Psoas muscle (tissue), 8 donors: ENCODE measurements around the gene CD59. TPM values are rescaled to one million over a fixed set of nuclear protein-coding genes. Genes with fewer than 3 reads are reported as not detected.
A peak's percentile ranks its signal among the peaks of the same experiment; 100 is the strongest.

ENCODE experiments used
- ATAC-seq, 4 donors: fragments of 200-7000 bp; cut with Tn5 transposase; one replicate each; pipeline ENCODE4 v1.9.1; 2020; ENCODE audit warnings: moderate library complexity in 3 of 4, mild to moderate bottlenecking in 2 of 4
- DNase-seq, 2 donors: peaks; one replicate each; pipeline ENCODE4 v3.0.0-alpha.2; 2020
- H3K27ac ChIP-seq: fragments of 200-600 bp; one replicate; pipeline ENCODE4 v1.8.0; 2022
- H3K27me3 ChIP-seq, 3 donors: fragments of 200-600 bp in 1 of 3; one replicate each; pipeline versions ENCODE4 v1.6.1 to v1.8.0; 2013 to 2022; ENCODE audit warnings: low read length in 2 of 3, mild to moderate bottlenecking in 2 of 3, moderate library complexity in 1 of 3; ENCODE audit not compliant: insufficient read depth in 3 of 3
- H3K36me3 ChIP-seq, 2 donors: fragments of 200-600 bp in 1 of 2; one replicate each; pipeline versions ENCODE4 v1.6.1 to v1.8.0; 2013 to 2022; ENCODE audit warnings: low read depth in 1 of 2, mild to moderate bottlenecking in 1 of 2, moderate library complexity in 1 of 2; ENCODE audit not compliant: insufficient read depth in 1 of 2
- H3K4me1 ChIP-seq: fragments of 200-600 bp; one replicate; pipeline ENCODE4 v1.8.0; 2022
- H3K4me3 ChIP-seq: fragments of 200-600 bp; one replicate; pipeline ENCODE4 v1.8.0; 2022; ENCODE audit warnings: mild to moderate bottlenecking
- H3K9me3 ChIP-seq: fragments of 200-600 bp; one replicate; pipeline ENCODE4 v1.8.0; 2022
- CTCF ChIP-seq: fragments of 200-600 bp; IDR thresholded peaks from one replicate; pipeline ENCODE4 v1.8.0; 2022; ENCODE audit warnings: antibody characterized with exemption
- WGBS, 3 donors: extraction: QIAGEN DNeasy Blood & Tissue Kit; methylation state at CpG; one replicate each; pipeline versions ENCODE4 v1.1.6 to v1.1.7; 2013; 5-methylcytosine and 5-hydroxymethylcytosine counted together
- intact Hi-C, 2 donors: fragments of 100-400 bp; cut with DNase I; formaldehyde crosslinking; loops; one replicate each; pipeline versions ENCODE4 v1.11.0 to v1.14.2; 2022
- polyA plus RNA-seq, 3 donors: library from polyadenylated mRNA; stranded (reverse); fragments of 200-250 nt; gene quantifications; one replicate each; pipeline ENCODE4 v1.2.3, GENCODE V29; 2013
- total RNA-seq, 4 donors: library from RNA; stranded (reverse); fragmentation: NEBNext Ultra II Directional in 2 of 4; extraction: Animal tissue kit (Norgen Biotek cat#: 25700) in 2 of 4; gene quantifications; one replicate each; pipeline versions ENCODE4 v1.2.1 to v1.2.4, GENCODE V29; 2021 to 2023
- donor health status: healthy with polysubstance abuse.
- donor health status: DM: no; HTN: no; CAD: no; lungs with moderate emphysema.
- donor health status: Bipolar disorder and iron deficiency.
- donor health status: healthy.
- donor health status: DM: yes; HTN: yes; CAD: no.
- donor health status: DM: no; HTN: no; CAD: no.
- donor health status: DM: no; HTN: no; CAD: no.
- donor health status: DM: yes; HTN: yes; CAD: no.

CD59 gene
- total and polyA plus RNA-seq, 7 donors: 423 to 930 (median 574) TPM

GRCh38 chr11:33692541-33692940 is 43.7 kb downstream of the CD59 start:
- Histone ChIP-seq H3K27me3 (no peaks in the 10 kb centered on the region), H3K9me3 (no peaks in the 10 kb centered on the region), H3K4me1 (peaks cover 31% of the 10 kb centered on the region), H3K4me3 (no peak overlapping the region), H3K36me3 (no peaks in the 10 kb centered on the region), H3K27ac (peak overlapping the region; percentile 72)
- no peak for TF ChIP-seq CTCF
- WGBS, 3 donors: 43 to 45% (median 44%) methylated on average over 5 of the region's 5 CpGs
- intact Hi-C loops: loop anchor here in 1 of 2 donors (10.0 kb wide), 1 partner anchor 528 kb away; the partner anchor contains the start of gene CSTF3
- no peak for ATAC-seq
- DNase-seq: no peak

GRCh38 chr11:33692013-33692504 is 44.2 kb downstream of the CD59 start:
- DNase-seq (peak; percentile 68 to 76), ATAC-seq (peak; percentile 48 to 60 (median 55))
- peak overlapping the region; percentile 3 for H3K4me3 ChIP-seq
- intact Hi-C loops: loop anchor here in 1 of 2 donors (10.0 kb wide), 1 partner anchor 527 kb away; the partner anchor contains the start of gene CSTF3
- no peaks in the 10 kb centered on the region for H3K36me3 ChIP-seq
- no peaks in the 10 kb centered on the region for H3K27me3 ChIP-seq
- no peaks in the 10 kb centered on the region for H3K9me3 ChIP-seq
- 16 to 19% (median 18%) methylated on average over 9 of the region's 9 CpGs for WGBS, 3 donors
- H3K27ac ChIP-seq: peak overlapping the region; percentile 72
- peaks cover 31% of the 10 kb centered on the region for H3K4me1 ChIP-seq
- TF ChIP-seq CTCF: no peak

GRCh38 chr11:33691066-33691864 is 45.0 kb downstream of the CD59 start:
- H3K4me3 ChIP-seq: no peak overlapping the region
- H3K27me3 ChIP-seq: no peaks in the 10 kb centered on the region
- WGBS, 3 donors: 66 to 75% (median 69%) methylated on average over 6 of the region's 6 CpGs
- no peak for ATAC-seq
- no peak for TF ChIP-seq CTCF
- intact Hi-C loops: loop anchor here in 1 of 2 donors (10.0 kb wide), 1 partner anchor 526 kb away; the partner anchor contains the start of gene CSTF3
- peak overlapping the region; percentile 72 for H3K27ac ChIP-seq
- H3K36me3 ChIP-seq: no peaks in the 10 kb centered on the region
- H3K4me1 ChIP-seq: peaks cover 29% of the 10 kb centered on the region
- no peaks in the 10 kb centered on the region for H3K9me3 ChIP-seq
- DNase-seq: no peak

GRCh38 chr11:33690290-33691065 is 45.7 kb downstream of the CD59 start:
- ATAC-seq (peak; percentile 37 to 70 (median 63)), DNase-seq (peak; percentile 71 to 84)
- no peak overlapping the region for H3K4me3 ChIP-seq

More at GRCh38 chr11:33690290-33691065, 45.7 kb downstream of the CD59 start:
- 48 to 54% (median 54%) methylated on average over 8 of the region's 8 CpGs for WGBS, 3 donors
- H3K36me3 ChIP-seq: no peaks in the 10 kb centered on the region
- no peak for TF ChIP-seq CTCF
- no peaks in the 10 kb centered on the region for H3K9me3 ChIP-seq
- intact Hi-C loops: loop anchor here in 1 of 2 donors (10.0 kb wide), 1 partner anchor 526 kb away; the partner anchor contains the start of gene CSTF3
- peaks cover 24% of the 10 kb centered on the region for H3K4me1 ChIP-seq
- peak overlapping the region; percentile 72 for H3K27ac ChIP-seq
- no peaks in the 10 kb centered on the region for H3K27me3 ChIP-seq
